HPDE6-E6E7 (cell line): Measurements from ENCODE around the gene DPH7.
"Not testable (repeated sequence)": the region's sequence is repeated elsewhere in the genome, so short reads cannot be mapped to it uniquely, and the experiment has no call there.

Experiments used
- DNase-seq: peaks from one replicate; pipeline ENCODE4 v3.0.0; 2011; ENCODE audit warnings: missing footprints; ENCODE audit errors: extremely low spot score

DPH7 gene

GRCh38 chr9:137580209-137580953 is 1.7 kb upstream of the DPH7 start:
- DNase-seq = no peak

DNA sequence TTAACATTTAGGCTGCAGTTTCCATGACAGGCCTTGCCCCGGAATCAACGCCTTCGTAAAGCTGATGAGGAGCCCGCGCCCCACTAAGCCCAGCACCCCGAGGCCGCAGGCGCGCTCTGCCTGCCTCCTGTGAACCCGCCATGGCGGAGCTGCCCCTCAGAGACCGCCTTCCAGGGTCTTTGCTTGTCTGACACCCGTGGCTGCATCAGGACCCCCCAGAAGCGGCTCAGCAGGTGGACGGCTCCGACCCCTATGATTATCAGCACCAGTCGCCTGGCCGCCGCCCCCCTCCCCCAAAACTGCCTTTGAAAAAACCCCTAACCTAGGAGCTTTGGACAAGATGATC is 507 bp upstream of the DPH7 start:
- DNase-seq = no peak

GRCh38 chr9:137575716-137576411 is 2.9 kb downstream of the DPH7 start:
- DNase-seq = no peak

DNA sequence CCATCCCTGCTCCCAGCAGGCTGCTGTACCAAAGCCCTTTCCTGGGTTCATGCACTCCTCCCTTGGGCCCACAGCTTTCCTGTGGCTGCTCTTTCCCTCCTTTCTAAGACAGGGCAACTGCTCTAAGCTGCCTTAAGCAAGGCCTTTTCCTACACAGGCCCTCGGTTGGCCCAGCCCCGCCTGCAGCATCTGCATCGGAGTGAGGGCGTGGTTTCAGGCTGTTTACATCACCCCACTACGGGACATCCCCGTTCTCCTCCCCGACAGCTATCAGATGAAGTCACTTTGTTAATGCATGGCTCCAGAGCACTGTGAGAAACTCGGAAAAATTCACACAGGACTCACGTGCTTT is 3.4 kb downstream of the DPH7 start:
- no peak for DNase-seq

DNA sequence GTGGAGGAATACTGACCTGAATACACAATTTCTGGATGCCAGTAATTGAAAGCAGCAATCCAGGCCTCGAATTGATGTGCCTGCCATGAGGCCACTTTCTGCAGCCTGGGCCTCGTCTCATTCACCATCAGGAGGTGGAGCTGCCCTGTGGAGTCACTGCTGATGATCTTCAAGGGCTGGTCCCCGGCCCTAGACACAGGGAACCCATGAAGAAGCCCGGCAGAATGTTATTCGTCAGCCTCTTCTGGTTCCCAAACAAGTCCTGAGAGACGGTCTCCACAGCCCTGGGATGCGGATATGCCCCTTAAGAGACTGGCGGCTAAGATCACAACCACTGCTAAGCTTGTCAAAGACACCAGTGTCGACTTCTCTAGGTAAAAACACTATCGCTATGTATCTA is 4.5 kb downstream of the DPH7 start:
- no peak for DNase-seq

- DNase-seq = no peak
Observed at GRCh38 chr9:137570566-137570965, 8.2 kb downstream of the DPH7 start.

DNA sequence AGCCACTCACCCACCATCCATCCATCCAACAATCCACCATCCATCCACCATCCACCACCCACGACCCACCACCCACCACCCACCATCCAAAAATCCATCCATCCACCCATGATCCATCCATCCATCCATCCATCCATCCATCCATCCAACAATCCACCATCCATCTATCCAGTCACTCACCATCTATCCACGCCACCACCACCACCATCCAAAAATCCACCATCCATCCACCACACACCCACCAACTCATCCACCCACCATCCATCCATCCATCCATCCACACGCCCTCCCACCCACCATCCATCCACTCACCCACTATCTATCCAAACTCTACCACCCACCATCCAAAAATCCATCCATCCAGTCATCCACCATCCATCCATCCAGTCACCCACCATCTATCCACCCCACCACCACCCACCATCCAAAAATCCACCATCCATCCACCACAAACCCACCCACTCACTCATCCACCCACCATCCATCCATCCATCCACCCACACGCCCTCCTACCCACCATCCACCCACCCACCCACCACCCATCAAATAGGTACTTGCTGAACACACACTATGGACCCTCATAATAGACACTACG is 9.0 kb downstream of the DPH7 start:
- DNase-seq = no peak

GRCh38 chr9:137568445-137568844 is 10.3 kb downstream of the DPH7 start:
- not testable (repeated sequence) for DNase-seq

DNA sequence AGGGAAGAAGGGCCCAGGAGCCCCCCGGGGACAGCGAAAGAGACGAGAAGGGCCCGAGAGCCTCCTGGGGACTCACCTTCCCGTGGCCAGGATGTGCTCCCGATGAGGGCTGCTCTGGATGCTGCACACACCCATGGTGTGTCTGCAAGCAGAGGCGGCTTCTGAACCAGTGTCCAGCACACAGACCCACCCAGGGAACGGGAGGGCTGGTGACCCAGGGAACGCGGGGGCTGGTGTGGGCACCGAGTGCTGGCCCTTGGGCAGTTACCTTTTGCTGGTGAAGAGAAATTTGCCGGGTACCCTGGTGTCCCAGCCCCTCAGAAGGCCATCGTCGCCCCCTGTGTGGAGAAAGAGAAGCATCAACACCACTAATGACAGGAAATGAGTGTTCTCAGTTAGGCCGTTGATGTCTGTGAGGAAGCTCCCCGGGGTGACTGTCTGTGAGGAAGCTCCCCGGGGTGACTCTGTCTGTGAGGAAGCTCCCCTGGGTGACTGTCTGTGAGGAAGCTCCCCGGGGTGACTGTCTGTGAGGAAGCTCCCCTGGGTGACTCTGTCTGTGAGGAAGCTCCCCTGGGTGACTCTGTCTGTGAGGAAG is 13.8 kb downstream of the DPH7 start:
- no peak for DNase-seq

- DNase-seq = no peak
Observed at GRCh38 chr9:137564134-137564533, 14.6 kb downstream of the DPH7 start.

- no peak for DNase-seq
Observed at GRCh38 chr9:137558127-137558526, 20.6 kb downstream of the DPH7 start.

- no peak for DNase-seq
Observed at GRCh38 chr9:137556069-137556838, 22.5 kb downstream of the DPH7 start.

- no peak for DNase-seq
Observed at GRCh38 chr9:137555179-137555578, 23.5 kb downstream of the DPH7 start.

DNA sequence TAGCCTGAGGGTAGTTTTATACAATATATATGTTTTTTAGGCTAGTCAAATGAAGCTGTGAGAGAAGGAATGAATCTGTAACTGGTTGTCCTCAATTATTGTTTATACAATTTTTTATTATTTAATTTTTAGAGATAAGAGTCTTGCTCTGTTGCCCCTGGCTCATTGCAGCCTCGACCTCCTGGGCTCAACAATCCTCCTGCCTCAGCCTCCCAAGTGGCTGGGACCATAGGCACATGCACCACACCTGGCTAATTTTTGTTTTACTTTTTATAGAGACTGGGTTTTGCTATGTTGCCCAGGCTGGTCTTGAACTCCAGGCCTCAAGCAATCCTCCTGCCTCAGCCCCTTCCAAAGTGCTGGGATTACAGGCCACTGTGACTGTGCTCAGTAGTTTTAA is 24.4 kb downstream of the DPH7 start:
- DNase-seq = no peak

GRCh38 chr9:137553654-137554053 is 25.1 kb downstream of the DPH7 start:
- not testable (repeated sequence) for DNase-seq

DNA sequence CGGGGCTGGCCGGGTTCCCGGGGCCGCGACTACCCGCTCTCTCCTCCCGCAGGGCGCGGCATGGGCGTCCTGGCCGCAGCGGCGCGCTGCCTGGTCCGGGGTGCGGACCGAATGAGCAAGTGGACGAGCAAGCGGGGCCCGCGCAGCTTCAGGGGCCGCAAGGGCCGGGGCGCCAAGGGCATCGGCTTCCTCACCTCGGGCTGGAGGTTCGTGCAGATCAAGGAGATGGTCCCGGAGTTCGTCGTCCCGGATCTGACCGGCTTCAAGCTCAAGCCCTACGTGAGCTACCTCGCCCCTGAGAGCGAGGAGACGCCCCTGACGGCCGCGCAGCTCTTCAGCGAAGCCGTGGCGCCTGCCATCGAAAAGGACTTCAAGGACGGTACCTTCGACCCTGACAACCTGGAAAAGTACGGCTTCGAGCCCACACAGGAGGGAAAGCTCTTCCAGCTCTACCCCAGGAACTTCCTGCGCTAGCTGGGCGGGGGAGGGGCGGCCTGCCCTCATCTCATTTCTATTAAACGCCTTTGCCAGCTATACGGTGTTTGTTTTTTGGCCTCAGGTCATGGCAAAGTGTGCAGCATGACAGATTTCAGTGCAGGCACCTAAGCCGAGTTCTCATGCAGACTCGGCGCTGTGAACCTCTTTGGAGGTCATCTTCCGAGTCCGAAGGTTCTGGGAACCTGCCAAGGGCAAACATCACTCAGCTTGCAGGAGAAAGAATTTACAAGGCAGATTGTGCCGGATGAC is 26.5 kb downstream of the DPH7 start:
- peak; percentile 27 for DNase-seq

GRCh38 chr9:137551264-137552021 is 27.3 kb downstream of the DPH7 start, which contains the start of gene MRPL41:
Gene MRPL41, plus strand, starts transcription at chr9:137551879. Its CDS starts 203 bp downstream, at chr9:137552082.
- DNase-seq = peak; percentile 92

DNA sequence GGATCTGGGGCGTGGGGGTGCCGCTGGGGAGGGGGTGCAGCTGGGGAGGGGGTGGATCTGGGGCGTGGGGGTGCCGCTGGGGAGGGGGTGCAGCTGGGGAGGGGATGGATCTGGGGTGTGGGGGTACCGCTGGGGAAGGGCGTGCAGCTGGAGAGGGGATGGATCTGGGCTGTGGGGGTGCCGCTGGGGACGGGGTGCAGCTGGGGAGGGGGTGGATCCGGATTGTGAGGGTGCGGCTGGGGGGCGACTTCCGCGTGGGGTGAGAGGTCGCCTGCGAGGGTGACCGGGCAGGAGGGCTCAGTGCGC is 27.8 kb downstream of the DPH7 start:
- not testable (repeated sequence) for DNase-seq

DNA sequence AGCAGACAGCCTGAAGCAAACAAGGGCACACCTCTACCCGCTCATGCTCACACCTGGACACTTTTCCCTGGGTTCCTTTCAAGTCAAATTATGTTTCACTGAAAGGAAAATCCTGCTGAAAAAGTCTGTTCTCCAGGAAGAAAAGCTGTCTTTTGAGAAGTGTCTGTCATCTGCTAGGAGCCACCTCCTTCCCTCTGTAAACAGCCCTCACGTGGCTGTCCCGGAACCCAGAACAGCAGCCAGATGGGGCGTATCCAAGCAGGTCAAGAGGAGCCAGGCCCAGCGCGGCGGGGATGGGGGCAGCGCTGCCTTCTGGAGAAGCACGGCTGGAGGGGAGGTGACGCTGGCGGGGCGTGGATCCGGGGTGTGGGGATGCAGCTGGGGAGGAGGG is 28.5 kb downstream of the DPH7 start, which contains the start of gene PNPLA7:
Gene PNPLA7 (minus strand): TSS at position 172 of the 391 bp plus-strand sequence. CDS start 205 bp downstream, outside the sequence.
- peak; percentile 79 for DNase-seq
